HG03196 (cell line): Measurements from ENCODE around the gene NEUROG2.

Experiments used
- ATAC-seq: cut with Tn5 transposase; IDR thresholded peaks from one replicate; pipeline ENCODE4 v1.9.1; 2021; ENCODE audit not compliant: unreplicated experiment

The NEUROG2 gene

DNA sequence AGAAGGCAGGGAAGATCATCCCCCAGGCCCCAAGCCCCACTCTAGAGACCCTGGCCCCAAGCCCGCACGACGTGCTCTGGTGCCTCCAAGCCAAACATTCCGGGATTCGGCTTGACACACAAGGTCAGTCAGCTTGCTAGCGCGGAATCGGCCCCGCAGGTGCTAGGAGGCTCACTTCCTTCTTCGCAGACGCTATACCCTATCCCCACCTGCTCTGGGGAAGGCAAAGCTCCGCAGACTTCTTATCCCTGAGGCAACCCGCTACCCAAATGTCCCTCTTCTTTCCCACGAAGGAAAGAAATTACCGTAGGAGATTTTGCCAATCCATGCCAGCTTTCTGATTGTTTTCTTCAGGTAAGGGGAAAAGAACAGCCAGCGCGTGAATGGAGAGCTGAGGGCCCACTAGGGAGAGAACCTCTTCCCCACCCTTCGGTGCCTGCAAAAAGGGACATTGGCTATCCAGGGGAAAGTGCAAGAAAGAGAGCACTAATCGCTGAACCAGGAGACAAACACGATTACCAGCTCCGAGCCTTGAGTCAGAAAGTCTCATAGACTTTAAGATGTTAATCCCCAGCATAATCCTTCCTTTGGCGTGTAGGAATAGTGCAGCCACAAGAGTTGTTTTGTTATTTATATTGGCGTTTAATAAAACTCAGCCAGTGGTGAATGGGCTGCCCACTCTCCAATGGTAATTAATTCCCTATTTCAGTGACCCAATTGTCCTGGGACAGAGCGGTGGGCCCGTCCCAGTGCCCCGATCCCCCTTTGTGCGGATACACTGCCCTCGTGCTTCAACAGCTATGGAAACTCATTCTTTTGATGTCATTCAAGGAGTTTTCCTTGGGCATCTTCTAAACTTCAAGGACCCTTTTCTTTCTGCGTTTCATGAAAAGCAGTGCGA is 5.4 kb upstream of the NEUROG2 start:
- ATAC-seq = no peak

DNA sequence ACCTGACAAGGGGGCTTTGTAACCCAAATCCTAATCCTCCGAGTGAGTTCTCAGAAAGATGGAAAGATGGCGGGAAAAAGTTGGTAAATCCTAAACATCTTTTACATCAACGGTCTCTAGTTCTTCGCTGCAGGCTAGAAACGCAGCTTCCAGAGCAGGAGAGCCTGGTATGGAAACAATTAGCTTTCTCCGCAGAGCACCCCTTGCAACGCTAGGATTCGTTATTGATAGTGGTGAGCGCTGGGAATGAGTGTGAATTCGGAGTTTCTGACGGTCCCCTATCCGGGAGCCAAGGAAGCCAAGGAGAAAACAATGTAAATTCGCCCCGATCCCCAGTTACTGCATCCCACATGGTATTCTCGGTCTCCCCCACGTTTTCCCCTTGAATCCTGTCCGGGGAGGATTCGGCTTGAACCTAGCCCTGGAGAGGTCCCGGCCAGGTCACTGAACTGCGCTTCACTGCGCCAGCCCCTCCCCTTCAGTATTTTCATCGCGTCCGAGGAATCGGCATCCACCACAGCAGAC is 4.7 kb upstream of the NEUROG2 start:
- ATAC-seq = no peak

DNA sequence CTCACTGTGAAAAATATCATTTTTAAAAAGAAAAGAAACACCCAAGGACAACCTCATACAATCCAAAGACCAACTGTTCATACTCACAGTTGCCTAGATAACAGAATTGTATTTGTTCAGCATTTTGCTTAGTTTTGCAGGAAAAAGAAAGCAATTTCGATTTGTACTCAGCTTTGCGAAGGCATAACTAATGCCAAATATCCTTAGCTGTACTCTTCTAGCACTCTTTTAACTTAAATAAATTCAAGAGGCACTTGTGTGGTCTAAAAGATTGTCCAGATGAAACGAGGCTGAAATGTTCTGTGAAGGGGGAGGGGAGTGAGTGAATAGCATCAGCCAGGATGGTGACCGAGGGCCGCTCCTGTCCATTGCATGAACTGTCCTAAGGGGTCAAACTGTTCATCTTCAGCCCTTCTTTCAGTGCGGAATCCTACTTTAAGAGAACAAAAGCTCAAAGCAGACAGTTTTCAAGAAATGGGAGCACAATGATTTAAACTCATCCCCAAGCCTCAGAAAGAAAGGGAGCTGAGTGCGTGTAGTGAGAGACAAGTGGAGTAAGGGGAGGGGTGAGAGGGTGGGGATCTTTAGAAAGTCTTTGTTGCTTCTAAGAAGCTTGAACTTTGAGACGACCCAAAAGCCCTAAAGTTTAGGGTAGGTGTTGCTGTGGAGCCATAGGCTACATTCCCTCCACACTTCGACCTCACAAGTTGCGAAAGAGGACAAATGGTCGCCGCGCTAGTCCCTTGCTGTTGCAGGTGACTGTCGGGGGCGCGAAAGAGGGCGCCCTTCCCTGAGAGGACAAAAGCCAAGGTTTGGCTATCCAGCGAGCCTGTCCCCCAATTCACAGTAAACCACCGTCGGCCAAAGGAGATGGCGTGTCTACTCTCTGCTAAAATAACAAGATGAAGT is 4.0 kb upstream of the NEUROG2 start:
- no peak for ATAC-seq

DNA sequence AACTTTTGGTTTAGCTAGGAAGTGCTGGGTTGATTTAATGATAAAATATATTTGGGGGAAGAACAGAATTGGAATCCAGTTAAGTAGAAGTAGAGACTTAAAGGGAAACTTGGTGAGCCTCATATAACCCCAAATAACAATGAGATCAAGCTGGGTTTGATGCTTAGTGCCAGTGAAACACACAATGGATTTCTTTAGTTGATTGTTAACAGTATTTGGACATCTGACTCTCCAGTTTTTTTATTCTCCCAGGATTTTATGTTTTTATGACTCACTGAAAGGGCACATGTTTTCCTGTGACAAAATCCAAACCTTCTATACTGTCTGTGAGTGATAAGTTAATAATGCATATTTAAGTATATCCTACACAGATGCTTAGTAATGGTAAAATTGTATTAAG is 2.7 kb upstream of the NEUROG2 start:
- ATAC-seq = no peak

DNA sequence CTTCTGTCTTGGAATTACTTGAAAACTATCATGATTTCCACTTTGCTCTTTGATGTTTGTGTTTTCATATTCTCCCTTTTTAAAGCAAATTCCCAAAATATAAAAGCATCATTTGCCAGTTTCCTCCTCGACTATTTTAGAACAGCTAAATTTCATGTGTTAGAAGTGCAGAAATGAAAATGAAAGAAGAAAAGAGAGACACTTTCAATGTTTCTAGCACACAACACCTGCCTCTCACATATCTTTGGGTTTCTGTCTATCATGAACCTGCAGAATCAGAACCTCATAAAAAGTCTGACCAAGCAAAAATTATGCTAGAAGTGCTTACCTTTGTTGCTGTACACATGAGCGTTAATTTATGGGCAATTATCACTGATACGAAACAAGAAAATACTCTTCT is 1.9 kb upstream of the NEUROG2 start:
- no peak for ATAC-seq

DNA sequence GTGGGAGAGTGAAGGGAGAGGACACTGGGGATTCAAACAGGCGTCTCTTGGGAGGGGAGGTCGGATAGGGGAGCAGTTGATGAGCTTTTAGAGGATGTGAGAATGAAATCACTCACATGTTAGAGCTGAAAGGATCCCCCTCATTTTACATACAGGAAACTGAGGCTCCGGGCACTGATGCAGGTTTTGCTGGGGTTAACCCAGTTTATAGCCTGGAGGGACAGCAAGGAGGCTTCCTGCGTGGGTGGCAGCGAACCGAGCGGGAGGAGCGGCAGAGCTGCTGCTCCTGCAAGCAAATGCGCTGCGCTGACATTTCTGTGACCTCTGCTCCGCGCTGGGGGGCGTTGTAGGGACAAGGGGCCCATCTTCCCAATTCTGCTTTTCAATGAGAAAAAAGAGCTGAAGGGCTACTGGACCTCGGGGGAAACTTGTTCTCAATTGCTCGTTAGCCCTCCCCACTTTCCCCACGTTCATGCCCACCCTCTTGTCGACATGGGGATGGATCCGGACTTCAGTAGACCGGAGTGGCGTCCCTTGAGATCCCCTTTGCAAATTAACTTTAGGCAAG is 1.2 kb upstream of the NEUROG2 start:
- ATAC-seq = peak; percentile 30

DNA sequence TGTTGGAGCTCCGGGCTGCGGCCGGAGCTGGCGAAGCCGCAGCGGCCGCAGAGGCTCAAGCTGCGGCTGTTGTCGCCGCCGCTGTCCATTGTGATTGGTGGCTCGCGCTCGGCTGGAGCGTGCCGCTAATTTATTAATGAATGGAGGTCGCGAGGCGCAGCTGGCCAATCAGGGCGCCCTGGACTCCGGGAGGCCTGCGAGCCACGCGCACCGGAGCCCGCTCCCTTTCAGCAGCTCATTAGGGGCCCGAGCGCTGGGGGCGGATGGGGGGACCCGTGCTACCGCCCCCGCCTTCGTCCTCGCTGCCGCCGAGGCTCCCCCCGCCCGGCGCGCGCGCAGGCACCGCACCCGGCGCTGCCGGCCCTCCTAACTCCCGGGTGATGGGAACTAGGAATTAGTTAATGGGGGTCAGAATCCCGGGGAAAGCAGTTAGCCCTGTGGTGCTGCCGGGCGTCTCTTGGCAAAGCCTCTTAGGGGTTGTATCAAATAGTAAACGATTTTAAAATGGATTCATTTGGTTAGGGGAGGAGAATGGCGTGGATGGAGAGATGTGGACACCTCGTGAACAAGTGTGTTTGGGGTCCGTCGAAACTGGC is 589 bp upstream of the NEUROG2 start:
- peak; percentile 35 for ATAC-seq

DNA sequence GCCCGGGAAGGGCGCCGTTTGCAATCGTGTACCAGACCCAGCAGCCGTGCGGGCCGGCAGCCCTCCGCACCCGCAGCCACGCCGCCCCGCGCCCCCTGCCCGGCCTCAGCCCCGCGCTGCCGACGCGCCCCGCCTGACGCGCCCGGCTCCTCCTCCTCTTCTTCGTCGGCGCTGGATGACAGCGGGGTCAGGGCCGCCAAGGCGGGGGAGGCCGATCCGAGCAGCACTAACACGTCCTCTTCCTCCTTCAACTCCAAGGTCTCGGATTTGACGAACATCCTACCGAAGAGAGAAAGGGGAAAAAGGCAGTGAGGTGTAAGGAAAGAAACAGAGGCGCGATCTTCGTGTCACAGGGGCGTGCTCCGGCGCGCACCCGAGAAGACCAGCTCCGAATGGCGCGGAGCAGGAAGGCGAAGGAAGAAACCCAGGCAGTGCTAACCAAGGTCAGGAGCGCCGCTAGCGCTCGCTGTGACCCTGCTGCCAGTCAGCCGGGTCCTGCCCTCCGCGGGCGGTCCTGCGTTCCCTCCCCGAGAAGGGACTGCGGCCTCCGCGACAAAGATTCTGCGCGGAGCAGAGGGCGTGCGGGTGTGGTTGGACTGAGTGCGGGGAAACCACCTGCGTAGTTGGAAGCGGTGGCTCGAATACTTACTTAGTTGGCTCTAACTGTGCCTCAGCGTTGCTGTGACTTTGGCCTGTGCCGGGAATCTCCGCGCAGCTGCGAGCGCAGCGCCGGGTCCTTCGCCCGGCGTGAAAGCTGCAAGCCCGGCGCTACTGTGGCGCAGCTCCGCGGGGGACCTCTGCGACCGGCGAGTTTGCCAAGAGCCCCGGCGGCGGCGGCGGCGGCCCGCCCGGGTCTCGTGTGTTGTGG is 548 bp downstream of the NEUROG2 start:
- ATAC-seq = peak; percentile 22

DNA sequence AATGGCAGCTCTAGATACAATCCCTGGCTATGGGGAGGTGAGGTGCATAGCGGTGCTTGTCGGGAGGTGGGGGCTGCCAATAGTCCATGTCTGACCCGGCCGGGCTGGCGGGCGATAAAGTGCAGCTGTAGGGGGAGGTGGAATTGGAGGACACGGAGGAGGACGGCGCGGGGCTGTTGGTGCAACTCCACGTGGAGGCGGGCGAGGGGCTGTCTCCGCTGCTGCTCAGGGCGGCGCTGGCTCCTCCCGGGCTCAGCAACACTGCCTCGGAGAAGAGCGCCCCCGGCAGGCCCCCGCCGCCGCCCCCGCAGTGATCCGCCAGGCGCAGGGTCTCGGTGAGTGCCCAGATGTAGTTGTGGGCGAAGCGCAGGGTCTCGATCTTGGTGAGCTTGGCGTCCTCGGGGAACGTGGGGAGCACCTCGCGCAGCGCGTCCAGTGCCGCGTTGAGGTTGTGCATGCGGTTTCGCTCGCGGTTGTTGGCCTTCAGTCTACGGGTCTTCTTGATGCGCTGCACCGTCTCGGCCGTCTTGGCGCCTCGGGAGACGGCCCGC is 1.3 kb downstream of the NEUROG2 start:
- peak; percentile 14 for ATAC-seq

DNA sequence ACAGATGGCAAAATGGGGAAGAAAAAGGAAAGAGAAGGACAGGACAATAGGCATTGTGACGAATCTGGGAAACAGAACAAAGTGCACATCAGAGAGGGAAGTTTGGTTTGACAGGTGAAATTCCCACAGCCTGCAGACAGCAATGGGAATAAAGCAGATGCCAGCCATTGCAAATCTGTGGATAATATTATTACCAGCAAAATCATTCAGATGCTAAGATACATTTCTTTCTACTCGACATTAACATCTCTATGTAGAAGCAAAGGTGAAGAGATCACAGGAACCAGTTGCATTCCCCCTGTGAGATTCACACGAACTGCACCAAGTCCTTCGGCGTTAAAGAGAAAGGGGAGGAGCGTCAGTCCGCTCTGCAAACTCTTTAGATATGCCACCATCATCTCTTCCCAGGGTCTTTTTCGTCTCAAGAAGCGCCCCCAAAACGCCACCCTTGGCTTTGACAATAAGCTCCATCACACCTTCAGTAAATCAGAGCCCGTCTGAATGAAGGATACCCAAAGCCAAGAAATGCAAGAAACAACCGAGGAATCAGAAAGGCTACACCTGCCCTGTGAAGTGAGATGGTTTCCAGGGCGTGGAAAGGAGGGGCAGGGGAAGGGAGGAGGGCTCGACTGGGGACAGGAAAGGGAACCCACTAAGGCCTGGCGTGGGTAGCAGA is 1.9 kb downstream of the NEUROG2 start:
- ATAC-seq = peak; percentile 1

DNA sequence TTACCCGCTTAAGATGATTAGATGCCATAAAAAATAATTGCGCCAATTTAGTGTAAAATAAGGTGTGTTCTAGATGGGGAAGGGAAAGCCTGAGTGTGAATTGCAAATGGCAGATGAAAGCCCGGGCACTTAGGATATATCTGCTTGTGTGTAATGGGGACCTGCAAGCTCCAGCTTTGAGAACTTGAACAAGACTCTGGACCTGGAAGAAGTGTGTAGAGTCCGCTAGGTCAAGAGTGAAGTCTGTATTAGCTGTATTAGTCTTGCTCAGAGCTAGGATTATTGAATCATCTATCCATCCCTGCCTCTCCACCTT is 4.2 kb downstream of the NEUROG2 start:
- ATAC-seq = no peak

DNA sequence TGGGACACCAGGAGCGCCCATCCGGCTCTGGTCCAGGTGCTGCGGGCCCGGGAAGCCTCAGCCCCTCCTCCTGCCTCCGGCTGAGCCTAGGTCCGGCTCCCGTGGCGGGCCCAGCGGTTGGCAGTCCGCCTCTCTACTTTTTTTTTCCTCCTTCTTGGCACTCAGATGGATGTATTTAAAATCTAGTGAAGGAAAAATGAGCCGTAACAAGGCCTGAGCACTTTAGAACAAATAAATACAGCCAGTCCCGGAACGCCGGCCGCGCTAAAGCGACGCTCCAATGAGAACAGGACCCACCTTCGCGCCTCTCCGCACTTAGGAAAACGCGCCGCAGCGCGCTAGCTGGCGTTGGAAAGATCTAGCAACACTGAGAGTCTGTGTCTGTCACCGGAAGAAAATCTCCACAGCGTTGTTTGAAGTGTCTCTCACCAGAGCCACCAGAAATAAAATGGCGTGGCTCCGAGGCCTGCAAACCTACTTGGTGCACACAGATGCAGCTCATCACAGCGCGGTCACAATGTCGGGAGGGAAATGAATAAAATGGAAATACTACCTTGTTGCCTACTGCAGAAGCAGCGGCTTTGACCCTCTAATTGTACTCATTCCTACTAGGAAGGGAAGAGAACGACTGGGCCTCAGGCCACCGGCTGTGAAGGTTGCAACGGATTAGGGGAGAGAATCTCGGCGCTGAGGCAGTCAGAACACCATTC is 4.7 kb downstream of the NEUROG2 start:
- ATAC-seq = no peak

DNA sequence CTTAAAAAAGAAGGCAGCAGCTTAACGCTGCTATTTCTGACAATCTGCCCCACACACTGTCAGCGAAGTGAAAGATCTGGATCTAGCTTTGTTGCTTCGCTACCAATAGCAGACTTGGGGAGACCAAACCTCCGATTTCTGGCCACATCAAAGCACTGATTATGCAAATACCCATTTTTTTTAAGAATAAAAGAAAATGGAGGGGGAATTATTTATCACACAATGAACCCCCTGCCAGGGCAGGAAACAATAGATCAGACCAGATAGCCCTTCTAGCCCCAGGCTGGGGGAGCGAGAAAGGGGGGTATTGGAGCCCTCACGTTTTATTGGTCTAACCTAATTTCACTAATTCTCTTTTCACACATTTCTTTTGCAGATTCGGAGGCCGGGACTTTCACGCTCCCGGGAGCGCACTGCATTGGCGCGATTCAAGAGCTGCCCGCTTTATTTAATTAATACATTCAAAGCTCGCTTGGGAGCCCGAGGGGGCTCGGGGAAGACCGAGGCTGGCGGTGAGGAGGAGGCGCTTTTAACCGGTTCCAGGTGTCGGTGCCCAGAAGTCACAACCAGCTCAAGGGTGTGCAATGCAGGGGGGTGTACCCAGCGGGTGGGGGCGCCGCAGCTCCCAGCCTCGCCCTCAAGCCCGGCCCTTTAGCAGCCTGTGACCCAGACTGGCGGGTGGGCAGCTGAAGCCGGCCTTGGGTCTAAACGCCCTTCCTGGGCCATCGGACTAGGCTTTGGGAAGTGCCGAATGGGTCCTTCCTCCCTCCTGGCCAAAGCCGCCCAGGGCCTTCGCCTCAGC is 5.5 kb downstream of the NEUROG2 start:
- no peak for ATAC-seq

DNA sequence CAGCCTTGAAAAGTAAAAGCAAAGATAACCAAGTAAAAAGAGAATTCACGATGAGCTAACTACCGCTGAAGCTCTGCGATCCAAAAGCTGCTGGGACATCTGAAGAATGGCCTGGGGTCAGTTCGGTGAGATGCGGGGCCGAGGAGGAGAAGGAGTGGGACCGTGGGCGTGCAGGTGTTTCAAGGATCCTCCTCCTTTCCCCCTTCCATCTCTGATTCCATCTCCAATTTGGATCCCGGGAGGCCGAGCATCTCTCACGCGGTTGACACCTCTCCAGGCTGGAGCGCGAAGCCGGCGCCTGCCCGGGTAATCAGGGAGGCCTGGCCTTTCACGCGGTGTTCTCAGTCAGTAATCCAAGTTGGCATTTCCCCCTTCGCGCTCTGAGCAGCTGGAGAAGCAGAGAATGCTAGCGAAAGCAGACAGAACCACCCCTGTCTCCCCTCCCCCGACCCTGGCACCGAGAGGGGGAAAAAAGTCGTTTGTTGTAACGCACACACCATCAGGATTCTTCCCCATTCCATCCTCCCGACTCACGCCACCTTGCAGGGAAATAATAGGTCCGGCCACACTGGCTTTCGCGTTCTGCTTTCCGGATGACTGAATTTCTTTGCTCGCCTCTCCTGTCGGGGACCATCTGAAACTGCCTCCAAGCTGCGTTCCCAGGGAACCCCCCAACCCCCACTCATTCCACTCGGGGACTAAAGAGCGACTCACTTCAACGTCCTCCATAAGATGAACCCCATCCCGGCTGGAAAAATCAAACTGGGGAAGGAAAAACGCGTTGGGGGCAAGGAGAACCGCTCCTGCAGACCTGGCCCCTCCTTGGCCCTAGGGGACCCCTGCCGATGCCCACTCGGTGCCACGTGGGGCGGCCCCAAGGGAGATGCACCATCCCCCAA is 6.5 kb downstream of the NEUROG2 start:
- no peak for ATAC-seq

DNA sequence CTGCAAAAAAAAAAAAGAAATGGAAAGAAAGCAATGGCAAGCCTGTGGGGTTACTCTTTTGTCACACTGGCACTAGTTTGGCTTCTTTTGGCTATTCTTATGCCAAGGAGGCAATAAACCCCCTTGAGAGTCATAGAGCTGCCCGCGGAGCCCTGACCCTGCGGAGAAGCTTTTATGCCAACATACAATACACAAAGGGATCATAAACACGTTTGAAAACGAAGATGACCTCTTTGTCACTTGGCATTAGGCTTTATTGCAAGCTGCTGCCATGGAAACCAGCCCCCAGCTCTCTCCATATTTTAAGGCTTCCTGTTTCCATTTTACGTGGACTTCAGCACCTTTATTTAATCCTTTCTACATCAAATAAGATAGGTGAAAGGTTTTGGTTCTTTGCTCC is 7.6 kb downstream of the NEUROG2 start:
- ATAC-seq = no peak

DNA sequence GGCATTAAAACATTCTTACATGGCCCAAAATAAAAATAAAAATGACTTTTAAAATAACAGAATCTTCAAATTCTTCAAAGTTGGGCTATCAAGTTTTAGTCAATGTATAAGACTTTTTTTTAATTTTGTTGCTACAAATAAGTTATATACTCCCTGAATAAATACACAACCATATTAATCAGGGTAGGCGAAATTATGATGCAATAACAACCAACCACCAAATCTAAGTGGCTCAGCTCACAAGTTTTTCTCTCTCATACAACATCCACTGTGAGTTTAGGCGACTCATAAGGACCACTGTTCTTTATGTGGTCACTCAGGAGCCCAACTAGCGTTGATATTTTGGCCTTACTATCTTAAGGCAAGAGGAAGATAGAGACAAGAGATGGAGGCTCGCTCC is 11.2 kb downstream of the NEUROG2 start:
- ATAC-seq = no peak

DNA sequence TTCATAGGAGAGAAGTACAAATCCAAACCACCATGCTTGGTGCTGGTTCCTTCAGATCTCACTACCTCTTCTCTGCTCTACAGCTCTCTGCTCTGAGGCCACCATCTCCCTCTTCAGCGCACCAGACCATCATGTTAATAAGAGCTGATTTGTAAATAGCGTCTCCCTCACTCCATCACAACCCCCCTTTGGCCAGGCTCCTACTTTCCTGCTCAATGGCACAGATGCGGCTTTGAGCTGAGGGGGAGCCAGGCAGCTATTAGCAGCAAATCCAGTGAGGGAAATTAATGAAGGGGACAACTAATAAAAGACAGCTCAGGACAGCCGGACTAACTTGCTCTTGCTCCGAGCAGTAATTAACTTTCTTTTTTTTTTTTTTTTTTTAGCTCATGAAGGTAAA is 13.1 kb downstream of the NEUROG2 start:
- no peak for ATAC-seq
